Measurements from ENCODE around the gene TUG1. TPM values are rescaled to one million over a fixed set of nuclear protein-coding genes. Genes with fewer than 3 reads are reported as not detected.

TUG1 gene
- 10 to 100 TPM; 52.1 to 71.1 TPM for total RNA-seq

GRCh38 chr22:30968924-30969531 is at the start of gene TUG1:
Gene TUG1 (plus strand): TSS chr22:30969265.
- DNase-seq (ENCODE audit: low spot score) (peak; percentile 99), ATAC-seq (peak; percentile 95 to 96)
- Mint-ChIP-seq H3K4me3 (peak within 1 kb of the TSS; percentile 96), H3K4me1 (ENCODE audit: low read depth in 2 of 2) (peaks cover 31 to 35% of the 10 kb centered on the region in 2 donors), H3K27me3 (no peaks in the 10 kb centered on the region), H3K27ac (peak within 1 kb of the TSS; percentile 89 to 91), H3K36me3 (peaks cover 39% of the 10 kb centered on the region), H3K9me3 (peaks cover 5% of the 10 kb centered on the region)

GRCh38 chr22:30919973-30920372 is 49.1 kb upstream of the TUG1 start:
- peaks cover 0 to 2% of the 10 kb centered on the region in 2 donors for H3K27me3 Mint-ChIP-seq
- peaks cover 4% of the 10 kb centered on the region for H3K36me3 Mint-ChIP-seq
- H3K4me1 Mint-ChIP-seq (ENCODE audit: low read depth in 2 of 2) = peaks cover 9 to 22% of the 10 kb centered on the region in 2 donors
- H3K4me3 Mint-ChIP-seq = no peak overlapping the region
- H3K27ac Mint-ChIP-seq = peak overlapping the region in 1 of 2 donors; percentile 45
- H3K9me3 Mint-ChIP-seq = no peaks in the 10 kb centered on the region
- ATAC-seq (no peak), DNase-seq (ENCODE audit: low spot score) (no peak)

GRCh38 chr22:30920407-30920806 is 48.7 kb upstream of the TUG1 start:
- Mint-ChIP-seq H3K4me1 (ENCODE audit: low read depth in 2 of 2) (peaks cover 9 to 22% of the 10 kb centered on the region in 2 donors), H3K4me3 (peak overlapping the region; percentile 70), H3K27ac (peak overlapping the region in 1 of 2 donors; percentile 45), H3K27me3 (peaks cover 0 to 2% of the 10 kb centered on the region in 2 donors), H3K36me3 (peaks cover 6% of the 10 kb centered on the region), H3K9me3 (no peaks in the 10 kb centered on the region)
- peak; percentile 77 for DNase-seq (ENCODE audit: low spot score)
- ATAC-seq = peak; percentile 68 to 85

- H3K4me3 Mint-ChIP-seq = peak overlapping the region; percentile 69
- DNase-seq (ENCODE audit: low spot score) (no peak), ATAC-seq (no peak)
- peaks cover 9 to 22% of the 10 kb centered on the region in 2 donors for H3K4me1 Mint-ChIP-seq (ENCODE audit: low read depth in 2 of 2)
- H3K36me3 Mint-ChIP-seq = peaks cover 6% of the 10 kb centered on the region
- H3K27ac Mint-ChIP-seq = peak overlapping the region; percentile 75 to 86
- no peaks in the 10 kb centered on the region for H3K9me3 Mint-ChIP-seq
- peaks cover 0 to 2% of the 10 kb centered on the region in 2 donors for H3K27me3 Mint-ChIP-seq
Observed at GRCh38 chr22:30921108-30921507, 48.0 kb upstream of the TUG1 start.

- H3K4me1 Mint-ChIP-seq (ENCODE audit: low read depth in 2 of 2) = peaks cover 9 to 22% of the 10 kb centered on the region in 2 donors
- DNase-seq (ENCODE audit: low spot score) (peak; percentile 84), ATAC-seq (peak; percentile 78 to 79)
- H3K27me3 Mint-ChIP-seq = peaks cover 0 to 2% of the 10 kb centered on the region in 2 donors
- peaks cover 8% of the 10 kb centered on the region for H3K36me3 Mint-ChIP-seq
- peak overlapping the region; percentile 75 to 86 for H3K27ac Mint-ChIP-seq
- H3K4me3 Mint-ChIP-seq = peak overlapping the region; percentile 69
- H3K9me3 Mint-ChIP-seq = no peaks in the 10 kb centered on the region
Observed at GRCh38 chr22:30922151-30922611, 46.9 kb upstream of the TUG1 start.

GRCh38 chr22:30923168-30923900 is 45.7 kb upstream of the TUG1 start:
- peaks cover 9 to 22% of the 10 kb centered on the region in 2 donors for H3K4me1 Mint-ChIP-seq (ENCODE audit: low read depth in 2 of 2)
- no peak for DNase-seq (ENCODE audit: low spot score)
- H3K27ac Mint-ChIP-seq = no peak overlapping the region
- ATAC-seq = no peak
- peaks cover 12% of the 10 kb centered on the region for H3K36me3 Mint-ChIP-seq
- no peak overlapping the region for H3K4me3 Mint-ChIP-seq
- no peaks in the 10 kb centered on the region for H3K9me3 Mint-ChIP-seq
- H3K27me3 Mint-ChIP-seq = peaks cover 0 to 2% of the 10 kb centered on the region in 2 donors

GRCh38 chr22:30925667-30926066 is 43.4 kb upstream of the TUG1 start:
- Mint-ChIP-seq H3K4me3 (no peak overlapping the region), H3K27ac (no peak overlapping the region), H3K36me3 (peaks cover 12% of the 10 kb centered on the region), H3K4me1 (ENCODE audit: low read depth in 2 of 2) (peaks cover 6 to 16% of the 10 kb centered on the region in 2 donors), H3K27me3 (no peaks in the 10 kb centered on the region), H3K9me3 (no peaks in the 10 kb centered on the region)
- ATAC-seq (no peak), DNase-seq (ENCODE audit: low spot score) (no peak)

- Mint-ChIP-seq H3K4me1 (ENCODE audit: low read depth in 2 of 2) (peaks cover 3 to 8% of the 10 kb centered on the region in 2 donors), H3K9me3 (no peaks in the 10 kb centered on the region), H3K27me3 (no peaks in the 10 kb centered on the region), H3K27ac (no peak overlapping the region), H3K36me3 (peaks cover 15% of the 10 kb centered on the region), H3K4me3 (no peak overlapping the region)
- ATAC-seq (no peak), DNase-seq (ENCODE audit: low spot score) (no peak)
Observed at GRCh38 chr22:30926706-30927105, 42.4 kb upstream of the TUG1 start.

GRCh38 chr22:30927806-30928205 is 41.3 kb upstream of the TUG1 start:
- Mint-ChIP-seq H3K27me3 (no peaks in the 10 kb centered on the region), H3K36me3 (peaks cover 21% of the 10 kb centered on the region), H3K4me1 (ENCODE audit: low read depth in 2 of 2) (no peaks in the 10 kb centered on the region), H3K9me3 (no peaks in the 10 kb centered on the region), H3K4me3 (no peak overlapping the region), H3K27ac (no peak overlapping the region)
- DNase-seq (ENCODE audit: low spot score) (no peak), ATAC-seq (no peak)

- peaks cover 21% of the 10 kb centered on the region for H3K36me3 Mint-ChIP-seq
- H3K27ac Mint-ChIP-seq = no peak overlapping the region
- no peaks in the 10 kb centered on the region for H3K4me1 Mint-ChIP-seq (ENCODE audit: low read depth in 2 of 2)
- H3K9me3 Mint-ChIP-seq = no peaks in the 10 kb centered on the region
- no peaks in the 10 kb centered on the region for H3K27me3 Mint-ChIP-seq
- DNase-seq (ENCODE audit: low spot score) (no peak), ATAC-seq (no peak)
- no peak overlapping the region for H3K4me3 Mint-ChIP-seq
Observed at GRCh38 chr22:30928401-30928800, 40.7 kb upstream of the TUG1 start.

GRCh38 chr22:30930228-30930627 is 38.8 kb upstream of the TUG1 start:
- ATAC-seq (no peak), DNase-seq (ENCODE audit: low spot score) (no peak)
- Mint-ChIP-seq H3K27me3 (no peaks in the 10 kb centered on the region), H3K4me1 (ENCODE audit: low read depth in 2 of 2) (no peaks in the 10 kb centered on the region), H3K27ac (no peak overlapping the region), H3K4me3 (no peak overlapping the region), H3K36me3 (peaks cover 23% of the 10 kb centered on the region), H3K9me3 (no peaks in the 10 kb centered on the region)

GRCh38 chr22:30931541-30932300 is 37.3 kb upstream of the TUG1 start:
- peaks cover 28% of the 10 kb centered on the region for H3K36me3 Mint-ChIP-seq
- H3K4me1 Mint-ChIP-seq (ENCODE audit: low read depth in 2 of 2) = no peaks in the 10 kb centered on the region
- ATAC-seq = no peak
- H3K9me3 Mint-ChIP-seq = no peaks in the 10 kb centered on the region
- no peak overlapping the region for H3K27ac Mint-ChIP-seq
- H3K4me3 Mint-ChIP-seq = no peak overlapping the region
- no peaks in the 10 kb centered on the region for H3K27me3 Mint-ChIP-seq
- DNase-seq (ENCODE audit: low spot score) = no peak

GRCh38 chr22:30932661-30933060 is 36.4 kb upstream of the TUG1 start:
- peaks cover 23% of the 10 kb centered on the region for H3K36me3 Mint-ChIP-seq
- H3K9me3 Mint-ChIP-seq = no peaks in the 10 kb centered on the region
- ATAC-seq = peak in 1 of 2 donors; percentile 6
- H3K27ac Mint-ChIP-seq = no peak overlapping the region
- H3K4me3 Mint-ChIP-seq = no peak overlapping the region
- no peak for DNase-seq (ENCODE audit: low spot score)
- no peaks in the 10 kb centered on the region for H3K4me1 Mint-ChIP-seq (ENCODE audit: low read depth in 2 of 2)
- no peaks in the 10 kb centered on the region for H3K27me3 Mint-ChIP-seq

- no peaks in the 10 kb centered on the region for H3K9me3 Mint-ChIP-seq
- no peaks in the 10 kb centered on the region for H3K4me1 Mint-ChIP-seq (ENCODE audit: low read depth in 2 of 2)
- no peaks in the 10 kb centered on the region for H3K27me3 Mint-ChIP-seq
- H3K36me3 Mint-ChIP-seq = peaks cover 23% of the 10 kb centered on the region
- no peak for DNase-seq (ENCODE audit: low spot score)
- no peak overlapping the region for H3K4me3 Mint-ChIP-seq
- H3K27ac Mint-ChIP-seq = no peak overlapping the region
- ATAC-seq = no peak
Observed at GRCh38 chr22:30933457-30933856, 35.6 kb upstream of the TUG1 start.

Data from natural killer cell treated with Interleukin-12 subunit alpha and Interleukin-12 subunit beta and Interleukin-15 and Interleukin-18, amount 100 ng/mL, for 72 hours (primary cell).